Measurements from ENCODE around the gene FZD4.

Gene FZD4

GRCh38 chr11:86906198-86906597 lies 49.0 kb downstream of the FZD4 start:
- no peak overlapping the region for H3K27ac ChIP-seq (ENCODE audit: low read length)
- H3K36me3 ChIP-seq (ENCODE audit: control insufficient read depth in 2 of 2, insufficient read depth in 2 of 2, low read length in 2 of 2), result no peaks in the 10 kb centered on the region
- H3K4me1 ChIP-seq (ENCODE audit: control insufficient read depth, insufficient read depth, low read length), result no peaks in the 10 kb centered on the region
- H3K9ac ChIP-seq (ENCODE audit: low read length in 2 of 2), result no peak overlapping the region
- H3K27me3 ChIP-seq (ENCODE audit: control insufficient read depth in 1 of 2, insufficient read depth in 2 of 2, low read length in 2 of 2), result no peaks in the 10 kb centered on the region
- no peaks in the 10 kb centered on the region for H3K9me3 ChIP-seq (ENCODE audit: control insufficient read depth in 2 of 2, low read length in 2 of 2)
- H3K4me3 ChIP-seq (ENCODE audit: low read length in 2 of 2), result no peak overlapping the region

GRCh38 chr11:86905252-86905651 lies 49.9 kb downstream of the FZD4 start:
- Histone ChIP-seq H3K9me3 (ENCODE audit: control insufficient read depth in 2 of 2, low read length in 2 of 2) (no peaks in the 10 kb centered on the region), H3K4me3 (ENCODE audit: low read length in 2 of 2) (no peak overlapping the region), H3K27ac (ENCODE audit: low read length) (no peak overlapping the region), H3K9ac (ENCODE audit: low read length in 2 of 2) (no peak overlapping the region), H3K4me1 (ENCODE audit: control insufficient read depth, insufficient read depth, low read length) (no peaks in the 10 kb centered on the region), H3K36me3 (ENCODE audit: control insufficient read depth in 2 of 2, insufficient read depth in 2 of 2, low read length in 2 of 2) (no peaks in the 10 kb centered on the region), H3K27me3 (ENCODE audit: control insufficient read depth in 1 of 2, insufficient read depth in 2 of 2, low read length in 2 of 2) (no peaks in the 10 kb centered on the region)

GRCh38 chr11:86904001-86904400 lies 51.2 kb downstream of the FZD4 start:
- Histone ChIP-seq H3K27ac (ENCODE audit: low read length) (no peak overlapping the region), H3K27me3 (ENCODE audit: control insufficient read depth in 1 of 2, insufficient read depth in 2 of 2, low read length in 2 of 2) (no peaks in the 10 kb centered on the region), H3K36me3 (ENCODE audit: control insufficient read depth in 2 of 2, insufficient read depth in 2 of 2, low read length in 2 of 2) (no peaks in the 10 kb centered on the region), H3K9ac (ENCODE audit: low read length in 2 of 2) (no peak overlapping the region), H3K4me1 (ENCODE audit: control insufficient read depth, insufficient read depth, low read length) (no peaks in the 10 kb centered on the region), H3K4me3 (ENCODE audit: low read length in 2 of 2) (no peak overlapping the region), H3K9me3 (ENCODE audit: control insufficient read depth in 2 of 2, low read length in 2 of 2) (no peaks in the 10 kb centered on the region)

- Histone ChIP-seq H3K36me3 (ENCODE audit: control insufficient read depth in 2 of 2, insufficient read depth in 2 of 2, low read length in 2 of 2) (no peaks in the 10 kb centered on the region), H3K27ac (ENCODE audit: low read length) (no peak overlapping the region), H3K9ac (ENCODE audit: low read length in 2 of 2) (no peak overlapping the region), H3K27me3 (ENCODE audit: control insufficient read depth in 1 of 2, insufficient read depth in 2 of 2, low read length in 2 of 2) (no peaks in the 10 kb centered on the region), H3K4me1 (ENCODE audit: control insufficient read depth, insufficient read depth, low read length) (no peaks in the 10 kb centered on the region), H3K4me3 (ENCODE audit: low read length in 2 of 2) (no peak overlapping the region), H3K9me3 (ENCODE audit: control insufficient read depth in 2 of 2, low read length in 2 of 2) (no peaks in the 10 kb centered on the region)
Measured at GRCh38 chr11:86902345-86902744, 52.9 kb downstream of the FZD4 start.

- H3K4me1 ChIP-seq (ENCODE audit: control insufficient read depth, insufficient read depth, low read length), result no peaks in the 10 kb centered on the region
- no peaks in the 10 kb centered on the region for H3K27me3 ChIP-seq (ENCODE audit: control insufficient read depth in 1 of 2, insufficient read depth in 2 of 2, low read length in 2 of 2)
- H3K36me3 ChIP-seq (ENCODE audit: control insufficient read depth in 2 of 2, insufficient read depth in 2 of 2, low read length in 2 of 2), result no peaks in the 10 kb centered on the region
- no peak overlapping the region for H3K27ac ChIP-seq (ENCODE audit: low read length)
- no peak overlapping the region for H3K9ac ChIP-seq (ENCODE audit: low read length in 2 of 2)
- H3K4me3 ChIP-seq (ENCODE audit: low read length in 2 of 2), result no peak overlapping the region
- H3K9me3 ChIP-seq (ENCODE audit: control insufficient read depth in 2 of 2, low read length in 2 of 2), result no peaks in the 10 kb centered on the region
Measured at GRCh38 chr11:86901599-86901998, 53.6 kb downstream of the FZD4 start.

GRCh38 chr11:86900162-86900561 lies 55.0 kb downstream of the FZD4 start:
- no peak overlapping the region for H3K27ac ChIP-seq (ENCODE audit: low read length)

GRCh38 chr11:86898689-86899088 lies 56.5 kb downstream of the FZD4 start:
- Histone ChIP-seq H3K9me3 (ENCODE audit: control insufficient read depth in 2 of 2, low read length in 2 of 2) (no peaks in the 10 kb centered on the region), H3K4me3 (ENCODE audit: low read length in 2 of 2) (no peak overlapping the region), H3K9ac (ENCODE audit: low read length in 2 of 2) (no peak overlapping the region), H3K27me3 (ENCODE audit: control insufficient read depth in 1 of 2, insufficient read depth in 2 of 2, low read length in 2 of 2) (no peaks in the 10 kb centered on the region), H3K36me3 (ENCODE audit: control insufficient read depth in 2 of 2, insufficient read depth in 2 of 2, low read length in 2 of 2) (no peaks in the 10 kb centered on the region), H3K27ac (ENCODE audit: low read length) (no peak overlapping the region), H3K4me1 (ENCODE audit: control insufficient read depth, insufficient read depth, low read length) (no peaks in the 10 kb centered on the region)

More at GRCh38 chr11:86900162-86900561, 55.0 kb downstream of the FZD4 start:
- Histone ChIP-seq H3K27me3 (ENCODE audit: control insufficient read depth in 1 of 2, insufficient read depth in 2 of 2, low read length in 2 of 2) (no peaks in the 10 kb centered on the region), H3K4me3 (ENCODE audit: low read length in 2 of 2) (no peak overlapping the region), H3K9me3 (ENCODE audit: control insufficient read depth in 2 of 2, low read length in 2 of 2) (no peaks in the 10 kb centered on the region), H3K9ac (ENCODE audit: low read length in 2 of 2) (no peak overlapping the region), H3K4me1 (ENCODE audit: control insufficient read depth, insufficient read depth, low read length) (no peaks in the 10 kb centered on the region), H3K36me3 (ENCODE audit: control insufficient read depth in 2 of 2, insufficient read depth in 2 of 2, low read length in 2 of 2) (no peaks in the 10 kb centered on the region)

GRCh38 chr11:86896441-86896841 lies 58.8 kb downstream of the FZD4 start:
- Histone ChIP-seq H3K27me3 (ENCODE audit: control insufficient read depth in 1 of 2, insufficient read depth in 2 of 2, low read length in 2 of 2) (no peaks in the 10 kb centered on the region), H3K4me1 (ENCODE audit: control insufficient read depth, insufficient read depth, low read length) (no peaks in the 10 kb centered on the region), H3K4me3 (ENCODE audit: low read length in 2 of 2) (no peak overlapping the region), H3K9me3 (ENCODE audit: control insufficient read depth in 2 of 2, low read length in 2 of 2) (no peaks in the 10 kb centered on the region), H3K9ac (ENCODE audit: low read length in 2 of 2) (no peak overlapping the region), H3K27ac (ENCODE audit: low read length) (no peak overlapping the region), H3K36me3 (ENCODE audit: control insufficient read depth in 2 of 2, insufficient read depth in 2 of 2, low read length in 2 of 2) (no peaks in the 10 kb centered on the region)

Data from stomach smooth muscle (tissue), 2 donors.